Left ventricle myocardium superior (tissue), 1 donor: ENCODE data around the gene ATP6V1G2. TPM values are rescaled to one million over a fixed set of nuclear protein-coding genes. Genes with fewer than 3 reads are reported as not detected.
A peak's percentile ranks its signal among the peaks of the same experiment; 100 is the strongest.
"Not testable (repeated sequence)": the region's sequence is repeated elsewhere in the genome, so short reads cannot be mapped to it uniquely, and the experiment has no call there.

Source experiments
- ATAC-seq: fragments of 200-7000 bp; cut with Tn5 transposase; one replicate; pipeline ENCODE4 v1.9.1; 2020; ENCODE audit warnings: mild to moderate bottlenecking, moderate library complexity
- DNase-seq: peaks from one replicate; pipeline ENCODE4 v3.0.0-alpha.2; 2020
- intact Hi-C: fragments of 100-400 bp; cut with micrococcal nuclease; formaldehyde crosslinking; loops from one replicate; pipeline ENCODE4 v1.11.0; 2022
- total RNA-seq: library from RNA; stranded (reverse); fragmentation: NEBNext Ultra II Directional; extraction: Animal tissue kit (Norgen Biotek cat#: 25700); gene quantifications from one replicate; pipeline ENCODE4 v1.2.1, GENCODE V29; 2021
- donor health status: DM: no; HTN: yes; CAD: no; lungs with severe emphysema.

The ATP6V1G2 gene
- total RNA-seq, 1 donor from 2014 or later: 2.1 TPM

DNA sequence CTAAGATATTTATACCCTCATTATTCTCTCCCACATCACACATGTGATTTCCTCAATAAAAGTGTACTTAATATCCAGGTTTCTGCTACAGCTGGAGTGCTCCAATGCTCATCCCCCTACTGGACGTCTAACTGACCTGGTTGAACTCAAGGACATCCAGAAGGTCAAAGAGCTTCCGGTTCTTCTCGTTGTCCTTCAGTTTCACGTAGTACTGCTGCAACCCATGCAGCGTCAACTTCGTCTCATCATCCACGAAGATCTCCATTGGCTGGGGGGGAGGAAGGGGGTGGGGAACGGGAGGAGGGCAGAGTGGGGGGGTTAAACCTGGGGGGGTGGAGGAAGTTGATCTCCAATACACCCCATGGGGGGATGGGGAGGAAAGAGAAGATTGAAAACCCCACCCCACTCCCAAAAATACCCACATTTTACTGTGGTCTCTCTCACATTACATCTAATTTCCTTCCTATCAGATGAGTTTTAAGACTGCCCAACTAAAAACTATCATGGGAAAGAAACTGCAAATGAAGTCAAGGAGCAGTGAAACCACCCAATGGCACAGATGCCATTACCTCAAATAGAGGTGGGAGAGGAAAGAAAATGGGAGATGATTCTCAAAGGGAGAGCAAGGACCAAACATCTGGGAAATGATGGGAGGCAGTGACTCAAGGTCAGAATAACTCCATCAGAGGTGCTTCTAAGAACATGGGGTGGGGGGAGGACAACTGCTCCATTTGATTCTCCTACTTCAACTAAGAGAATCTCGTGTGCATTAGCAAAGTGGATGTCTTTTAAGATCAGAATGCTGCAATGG is 13.6 kb downstream of the ATP6V1G2 start:
- no peak for DNase-seq
- intact Hi-C loops: no loop called here
- peak; percentile 5 for ATAC-seq

DNA sequence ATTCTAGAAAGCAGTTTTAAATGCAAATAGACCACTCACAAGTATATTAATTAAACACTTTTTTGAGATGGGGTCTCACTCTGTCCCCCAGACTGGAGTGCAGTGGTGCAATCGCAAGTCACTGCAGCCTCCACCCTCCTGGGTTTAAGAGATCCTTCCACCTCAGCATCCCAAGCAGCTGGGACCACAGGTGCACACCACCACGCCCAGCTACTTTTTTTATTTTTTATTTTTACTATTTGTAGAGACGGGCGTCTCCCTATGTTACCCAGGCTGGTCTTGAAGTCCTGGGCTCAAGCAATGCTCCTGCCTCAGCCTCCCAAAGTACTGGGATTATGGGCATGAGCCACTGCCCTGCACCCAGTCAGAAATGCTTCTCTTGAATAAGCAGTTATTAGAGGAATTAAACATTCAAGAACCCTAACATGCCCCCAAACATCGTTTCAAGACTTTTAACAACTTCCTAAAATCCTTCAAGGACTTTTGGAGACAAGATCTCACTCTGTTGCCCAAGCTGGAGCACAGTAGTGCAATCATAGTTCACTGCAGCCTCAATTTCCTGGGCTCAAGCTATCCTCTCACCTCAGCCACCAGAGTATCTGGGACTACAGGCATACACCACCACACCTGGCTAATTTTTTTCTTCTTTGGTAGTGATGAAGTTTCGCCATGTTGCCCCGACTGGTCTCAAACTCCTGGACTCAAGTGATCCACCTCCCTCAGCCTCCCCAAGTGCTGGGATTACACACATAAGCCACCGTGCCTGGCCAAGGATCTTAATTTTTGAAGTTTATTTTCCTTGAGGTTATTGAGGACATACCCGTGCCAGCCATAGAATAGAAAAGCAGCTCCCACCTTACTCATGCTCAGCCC is 14.4 kb downstream of the ATP6V1G2 start:
- DNase-seq (no peak), ATAC-seq (no peak)
- intact Hi-C loops: no loop called here

DNA sequence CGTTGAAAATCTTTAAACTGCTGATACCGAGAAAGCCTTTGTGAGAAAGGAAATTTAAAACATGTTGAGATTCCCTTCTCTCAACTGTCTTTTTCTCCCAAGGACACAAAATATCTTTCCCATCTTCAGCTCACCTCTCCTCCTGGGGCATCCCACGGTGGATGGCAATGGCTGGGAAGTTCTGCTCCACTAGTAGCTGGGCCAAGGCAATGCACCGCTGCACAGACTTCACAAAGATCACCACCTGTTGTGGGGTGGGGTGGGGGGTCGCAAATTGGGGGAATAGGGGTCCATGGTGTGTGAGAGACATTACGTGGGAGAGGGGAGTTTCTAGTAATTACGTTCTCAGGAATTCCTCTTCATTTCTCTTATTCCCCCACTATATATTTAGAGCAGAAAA is 15.2 kb downstream of the ATP6V1G2 start:
- ATAC-seq: no peak
- intact Hi-C loops: no loop called here
- no peak for DNase-seq

DNA sequence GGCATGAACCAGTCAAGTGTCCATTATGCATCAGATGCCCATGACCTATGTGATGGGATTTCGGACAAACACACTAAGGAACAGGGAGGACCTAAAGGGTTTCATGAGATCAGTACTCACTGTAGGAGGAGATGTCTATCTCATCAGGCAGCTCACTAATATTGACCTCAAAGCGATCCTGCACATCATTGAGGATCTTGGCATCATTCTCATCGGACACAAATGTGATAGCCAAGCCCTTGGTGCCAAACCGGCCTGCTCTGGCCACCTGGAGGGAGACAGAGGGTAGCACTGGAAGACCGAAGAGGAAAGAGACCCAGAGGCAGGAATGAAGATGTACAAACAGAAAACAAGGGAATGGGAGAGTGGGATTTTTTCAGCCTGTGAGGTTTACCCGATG is 15.7 kb downstream of the ATP6V1G2 start:
- no peak for DNase-seq
- intact Hi-C loops: no loop called here
- ATAC-seq: no peak

DNA sequence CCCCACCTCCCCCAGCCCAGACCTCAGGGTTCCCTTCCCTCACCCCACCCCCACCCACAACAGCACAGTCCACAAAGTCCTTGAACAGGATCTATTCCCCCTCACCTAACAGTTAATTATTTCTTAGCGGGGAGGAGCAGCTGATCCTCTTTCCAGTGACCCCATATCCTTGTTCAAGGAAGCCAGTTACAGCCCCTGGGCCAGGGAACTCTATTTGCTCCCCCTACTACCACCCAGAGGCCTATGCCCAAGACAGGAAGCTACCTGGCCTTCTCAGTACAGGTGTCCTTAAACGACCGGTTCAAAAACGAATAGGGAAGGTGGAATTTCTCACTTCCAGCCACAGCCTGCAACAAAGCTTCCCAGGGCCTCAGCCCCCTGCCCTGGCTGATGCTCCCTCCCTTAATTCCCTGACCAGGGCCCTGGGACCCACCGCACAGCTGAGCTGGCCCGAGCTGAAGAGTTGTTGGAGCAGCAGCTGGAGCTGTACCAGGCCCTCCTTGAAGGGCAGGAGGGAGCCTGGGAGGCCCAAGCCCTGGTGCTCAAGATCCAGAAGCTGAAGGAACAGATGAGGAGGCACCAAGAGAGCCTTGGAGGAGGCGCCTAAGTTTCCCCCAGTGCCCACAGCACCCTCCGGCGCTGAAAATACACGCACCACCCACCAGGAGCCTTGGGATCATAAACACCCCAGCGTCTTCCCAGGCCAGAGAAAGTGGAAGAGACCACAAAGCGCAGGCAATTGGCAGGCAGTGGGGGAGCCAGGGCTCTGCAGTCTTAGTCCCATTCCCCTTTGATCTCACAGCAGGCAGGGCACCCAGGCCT is 16.9 kb downstream of the ATP6V1G2 start:
- peak; percentile 12 for ATAC-seq
- intact Hi-C loops: no loop called here
- no peak for DNase-seq

DNA sequence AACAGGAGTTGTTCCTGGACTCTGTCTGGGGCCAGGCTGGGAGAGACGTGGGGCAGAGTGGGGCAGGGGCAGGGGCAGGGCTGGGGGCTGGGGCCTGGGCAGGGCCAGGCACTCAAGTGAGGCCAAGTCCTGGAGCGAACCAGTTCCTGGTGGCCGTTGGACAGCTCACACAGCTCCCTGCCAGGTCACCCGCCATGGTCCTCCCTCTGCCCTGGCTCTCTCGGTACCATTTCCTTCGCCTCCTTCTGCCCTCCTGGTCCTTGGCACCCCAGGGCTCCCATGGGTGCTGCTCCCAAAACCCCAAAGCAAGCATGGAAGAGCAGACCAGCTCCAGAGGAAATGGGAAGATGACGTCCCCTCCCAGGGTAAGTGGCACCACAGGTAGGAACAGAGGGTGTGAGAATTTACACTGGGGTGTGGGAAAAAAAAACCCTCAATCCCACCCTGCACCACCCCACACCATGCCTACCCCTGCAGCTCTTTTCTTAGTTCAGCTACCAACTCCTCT is 17.5 kb downstream of the ATP6V1G2 start, which contains the start of gene MCCD1:
TSS of gene MCCD1 (plus strand) at position 142 of the 508 bp plus-strand sequence. CDS start at position 195, 53 bp downstream.
- peak; percentile 15 for ATAC-seq
- no peak for DNase-seq
- intact Hi-C loops: no loop called here

DNA sequence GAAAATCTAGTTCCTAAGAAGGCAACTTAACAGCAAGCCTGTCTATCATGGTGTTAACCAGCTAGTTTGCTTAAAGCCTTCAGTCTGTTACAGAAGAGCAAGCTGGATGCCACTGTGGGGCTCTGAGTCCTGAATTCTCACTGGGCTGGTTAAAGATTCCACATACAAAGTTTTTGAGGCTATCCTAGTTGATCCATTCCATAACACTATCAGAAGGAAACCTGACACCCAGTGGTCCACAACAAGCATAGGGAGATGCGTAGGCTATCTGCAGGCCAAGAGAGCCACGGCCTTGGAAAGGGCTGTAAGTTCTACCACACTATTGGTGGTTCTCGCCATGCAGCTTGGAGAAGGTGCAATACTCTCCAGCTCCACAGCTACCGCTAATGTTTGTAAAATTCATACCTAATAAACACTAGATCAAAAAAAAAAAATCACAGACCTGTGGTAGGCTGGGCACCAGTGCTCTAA is 18.1 kb downstream of the ATP6V1G2 start:
- no peak for DNase-seq
- intact Hi-C loops: no loop called here
- ATAC-seq: no peak

DNA sequence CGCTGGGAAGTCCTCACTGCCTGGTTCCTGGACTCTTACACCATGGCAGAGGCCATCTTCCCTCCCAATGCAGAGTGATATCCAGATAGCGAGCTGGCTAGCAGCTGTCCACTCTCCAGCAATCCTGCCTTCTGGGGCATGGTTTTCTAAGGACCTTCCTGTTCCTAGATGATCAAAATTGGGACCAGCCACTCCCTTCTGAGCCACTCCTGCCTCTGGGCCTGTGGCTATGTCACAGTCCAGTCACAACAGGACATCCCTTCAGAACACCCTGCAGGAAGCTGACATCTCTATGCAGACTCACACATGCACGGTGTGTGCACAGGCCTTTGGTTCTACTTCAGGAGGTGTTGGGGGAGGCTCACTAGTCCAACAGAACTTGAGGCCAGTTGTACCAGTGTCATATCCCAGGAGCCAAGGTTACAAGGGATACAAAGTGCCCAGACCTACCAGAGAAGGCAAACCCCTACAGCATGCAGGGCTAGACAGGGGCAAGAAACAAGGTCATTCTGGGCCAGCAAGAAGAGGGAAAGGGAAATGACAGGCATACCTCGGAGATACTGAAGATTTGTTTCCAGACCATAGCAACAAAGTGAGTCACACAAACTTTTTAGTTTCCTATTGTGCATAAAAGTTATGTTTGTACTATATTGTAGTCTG is 20.3 kb downstream of the ATP6V1G2 start:
- intact Hi-C loops: no loop called here
- no peak for DNase-seq
- no peak for ATAC-seq

DNA sequence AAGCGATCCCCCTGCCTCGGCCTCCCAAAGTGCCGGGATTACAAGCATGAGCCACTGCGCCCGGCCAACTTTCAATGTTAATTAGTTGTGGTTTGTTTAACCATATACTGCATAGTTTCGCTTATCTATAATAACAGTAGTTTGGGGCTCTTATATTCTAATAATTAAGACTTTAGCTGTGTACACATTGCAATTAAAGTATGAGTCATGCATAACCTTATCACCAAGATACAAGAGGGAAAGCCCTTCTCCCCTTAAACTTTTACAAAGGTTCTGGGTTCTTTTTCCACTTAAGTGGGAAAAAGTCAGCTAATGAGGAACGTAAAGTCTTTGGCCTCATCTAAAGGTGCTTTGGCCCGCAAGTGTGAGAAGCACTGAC is 20.9 kb downstream of the ATP6V1G2 start:
- intact Hi-C loops: no loop called here
- DNase-seq (no peak), ATAC-seq (no peak)

DNA sequence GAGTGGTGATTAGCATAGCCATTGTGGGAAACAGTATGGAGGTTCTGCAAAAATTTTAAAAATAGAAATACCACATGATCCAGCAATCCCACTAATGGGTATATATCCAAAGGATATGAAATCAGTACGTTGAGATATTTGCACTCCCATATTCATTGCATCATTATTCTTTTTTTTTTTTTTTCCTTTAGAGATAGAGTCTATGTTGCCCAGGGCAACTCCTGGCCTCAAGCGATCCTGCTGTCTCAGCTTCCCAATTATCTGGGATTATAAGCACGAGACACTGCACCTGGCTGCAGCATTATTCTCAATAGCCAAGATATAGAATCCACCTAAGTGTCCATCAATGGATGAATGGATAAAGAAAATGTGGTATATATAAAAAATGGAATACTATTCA is 24.6 kb downstream of the ATP6V1G2 start:
- intact Hi-C loops: no loop called here
- ATAC-seq (no peak), DNase-seq (no peak)

DNA sequence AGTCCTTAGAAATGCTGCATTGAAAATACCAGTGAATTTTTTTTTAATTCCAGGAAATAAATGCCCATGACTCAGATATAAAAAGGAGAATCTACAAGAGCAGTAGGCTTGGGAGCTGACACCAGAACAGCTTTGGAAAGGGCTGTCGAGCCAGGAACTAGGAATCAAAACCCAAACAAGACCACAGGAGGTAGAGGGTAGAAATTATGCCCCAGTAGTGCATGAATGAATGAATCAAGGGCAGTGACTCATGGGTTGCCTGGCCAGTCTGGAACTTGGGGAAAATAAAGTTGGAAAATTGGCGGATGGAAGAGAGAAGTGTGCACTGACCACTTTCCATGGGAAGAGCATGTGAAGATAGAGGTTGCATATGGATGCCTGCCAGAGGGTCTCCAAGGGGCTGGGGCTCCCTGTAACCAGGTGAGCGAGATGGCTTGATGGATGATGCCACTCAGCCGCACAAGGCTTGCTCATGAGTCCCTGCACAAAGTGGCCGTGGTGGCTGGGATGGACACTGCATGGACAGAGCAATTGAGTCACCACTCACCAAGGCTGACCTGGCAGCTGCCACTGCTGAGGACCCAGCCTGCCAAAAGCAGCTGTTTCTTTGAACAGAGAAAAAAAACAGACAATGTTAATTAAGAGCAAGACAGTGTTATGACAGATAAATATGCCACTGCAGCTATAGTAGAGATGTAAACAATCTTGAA is 32.8 kb downstream of the ATP6V1G2 start:
- ATAC-seq (no peak), DNase-seq (no peak)
- intact Hi-C loops: no loop called here

DNA sequence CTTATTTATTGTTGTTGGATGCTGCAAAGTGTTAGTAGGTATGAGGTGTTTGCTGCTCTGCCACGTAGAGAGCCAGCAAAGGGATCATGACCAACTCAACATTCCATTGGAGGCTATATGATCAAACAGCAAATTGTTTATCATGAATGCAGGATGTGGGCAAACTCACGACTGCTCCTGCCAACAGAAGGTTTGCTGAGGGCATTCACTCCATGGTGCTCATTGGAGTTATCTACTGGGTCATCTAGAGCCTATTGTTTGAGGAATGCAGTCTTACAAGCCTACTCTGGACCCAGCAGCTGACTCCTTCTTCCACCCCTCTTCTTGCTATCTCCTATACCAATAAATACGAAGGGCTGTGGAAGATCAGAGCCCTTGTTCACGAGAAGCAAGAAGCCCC is 36.4 kb downstream of the ATP6V1G2 start:
- DNase-seq (no peak), ATAC-seq (no peak)
- intact Hi-C loops: no loop called here

DNA sequence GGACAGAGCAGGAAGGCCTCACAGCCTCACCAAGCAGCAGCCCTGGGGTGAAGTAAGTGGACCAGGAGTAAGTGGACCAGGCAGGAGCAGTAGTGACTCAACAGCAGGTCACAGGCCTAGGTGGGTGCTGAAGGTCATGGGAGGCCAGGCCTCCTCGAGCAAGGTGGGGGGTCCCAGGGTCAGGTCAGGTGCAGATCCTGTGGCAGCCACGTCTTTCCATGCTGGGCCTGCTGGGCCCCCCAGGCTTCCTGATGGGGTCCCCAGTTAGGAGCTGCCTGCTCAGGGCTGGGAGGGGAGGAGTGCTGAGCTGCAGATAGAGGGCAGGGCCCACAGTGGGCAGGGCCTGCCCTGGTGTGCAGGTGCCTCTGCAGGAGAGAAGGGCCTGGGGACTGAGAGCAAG is 37.4 kb downstream of the ATP6V1G2 start:
- DNase-seq, intact Hi-C loops, ATAC-seq: not testable (repeated sequence)

DNA sequence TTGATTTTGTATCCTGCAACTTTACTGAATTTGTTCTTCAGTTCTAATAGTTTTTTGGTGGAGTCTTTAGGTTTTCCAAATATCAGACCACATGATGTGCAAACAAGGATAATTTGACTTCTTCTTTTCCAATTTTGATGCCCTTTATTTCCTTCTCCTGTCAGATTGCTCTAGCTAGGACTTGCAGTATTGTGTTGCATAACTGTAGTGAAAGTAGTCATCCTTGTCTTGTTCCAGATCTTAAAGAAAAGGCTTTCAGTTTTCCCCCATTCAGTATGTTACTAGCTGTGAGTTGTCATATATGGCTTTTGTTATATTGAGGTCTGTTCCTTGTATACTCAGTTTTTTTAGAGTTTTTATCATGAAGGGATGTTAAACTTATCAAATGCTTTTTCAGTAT is 43.8 kb downstream of the ATP6V1G2 start:
- DNase-seq: no peak
- no peak for ATAC-seq
- intact Hi-C loops: no loop called here

DNA sequence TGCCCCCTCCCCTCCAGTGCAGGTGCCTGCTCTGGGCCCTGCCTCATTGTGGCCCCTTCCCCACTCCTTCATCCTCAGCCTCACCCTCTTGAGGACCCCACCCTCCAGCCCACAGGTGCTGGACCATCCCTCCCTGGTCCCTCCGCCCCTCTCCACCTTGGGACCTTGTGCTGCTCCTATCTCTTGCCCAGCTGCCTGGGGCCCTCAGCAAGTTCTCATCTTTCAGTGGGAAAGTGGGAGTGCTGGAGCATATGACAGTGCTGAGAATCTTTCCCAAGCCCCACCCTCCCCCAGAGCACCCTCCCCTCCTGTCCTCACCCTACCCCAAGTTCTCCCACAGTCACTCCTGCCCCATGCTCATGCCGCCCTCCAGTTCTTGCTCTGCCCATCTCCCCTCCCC is 46.8 kb downstream of the ATP6V1G2 start:
- intact Hi-C loops, ATAC-seq, DNase-seq: not testable (repeated sequence)

DNA sequence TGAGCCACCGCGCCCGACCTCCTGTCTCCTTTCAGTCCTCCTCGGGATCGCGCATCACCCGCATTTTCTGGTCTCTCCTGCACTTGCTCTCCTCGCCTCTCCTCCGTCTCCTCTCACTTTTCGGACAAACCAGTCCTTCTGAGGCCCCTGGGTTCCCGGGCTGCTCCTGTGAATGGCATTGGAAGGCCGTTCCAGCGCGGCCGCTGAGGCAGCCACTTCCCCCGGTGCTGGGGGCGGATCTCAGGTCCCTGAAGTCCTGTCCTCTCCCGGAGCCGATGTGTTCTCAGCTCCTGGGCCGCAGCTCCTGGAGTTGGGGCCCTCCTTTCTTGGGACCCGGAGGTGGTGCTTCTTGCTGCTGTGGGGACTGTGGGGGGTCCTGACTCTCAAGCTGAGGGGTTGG is 47.7 kb downstream of the ATP6V1G2 start:
- DNase-seq: no peak
- ATAC-seq: no peak
- intact Hi-C loops: no loop called here

DNA sequence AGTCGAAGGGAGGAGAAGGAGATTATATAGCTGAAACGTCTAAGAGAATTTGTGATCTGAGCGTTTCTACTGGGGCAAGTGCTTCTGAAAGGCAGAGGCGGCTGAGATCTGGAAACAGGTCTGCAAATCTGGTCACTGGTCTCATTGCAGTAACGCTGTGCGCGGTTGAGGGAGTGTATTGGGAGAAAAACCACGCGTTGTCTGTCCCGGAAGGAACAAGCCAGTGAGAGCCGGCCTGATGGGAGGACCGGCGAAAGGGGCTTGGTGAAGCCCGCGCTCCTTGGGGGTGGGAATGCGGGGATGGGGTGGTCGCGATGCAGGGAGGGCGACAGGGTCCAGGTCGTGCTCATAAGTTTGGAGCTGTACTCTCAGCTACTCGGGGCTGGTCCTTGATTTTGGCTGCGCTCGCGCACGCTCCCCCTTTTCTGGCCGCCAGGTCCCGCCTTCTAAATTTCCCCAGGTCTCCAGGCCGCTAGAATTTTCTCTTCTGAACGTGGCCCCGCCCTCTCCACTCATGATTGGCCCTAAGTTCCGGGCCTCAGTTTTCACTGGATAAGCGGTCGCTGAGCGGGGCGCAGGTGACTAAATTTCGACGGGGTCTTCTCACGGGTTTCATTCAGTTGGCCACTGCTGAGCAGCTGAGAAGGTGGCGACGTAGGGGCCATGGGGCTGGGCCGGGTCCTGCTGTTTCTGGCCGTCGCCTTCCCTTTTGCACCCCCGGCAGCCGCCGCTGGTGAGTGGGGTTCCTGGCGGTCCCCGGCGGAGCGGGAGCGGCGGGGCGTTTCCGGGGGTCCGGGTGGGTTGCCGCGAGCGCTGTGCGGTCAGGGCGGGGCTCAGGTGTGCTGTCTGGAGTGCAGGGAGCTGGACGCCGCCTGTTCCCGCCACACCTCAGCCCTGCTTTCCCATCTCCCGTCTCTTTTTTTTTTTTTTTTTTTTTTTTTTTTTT is 48.6 kb downstream of the ATP6V1G2 start, which contains the start of gene MICB:
TSS of gene MICB (plus strand) at position 615 of the 946 bp plus-strand sequence. CDS start at position 664, 49 bp downstream.
- intact Hi-C loops: no loop called here
- peak; percentile 73 for ATAC-seq

More for the DNA sequence above, 48.6 kb downstream of the ATP6V1G2 start, which contains the start of gene MICB:
- DNase-seq: peak; percentile 75
